H1 (cell line): ENCODE measurements around the gene NHSL2. TPM values are rescaled to one million over a fixed set of nuclear protein-coding genes. Genes with fewer than 3 reads are reported as not detected.

Source experiments
- CTCF ChIA-PET: fragments of 300-600 bp; sonication (Branson Sonifier 250); formaldehyde crosslinking; loops from one replicate; lab custom pipeline; 2021; ENCODE audit not compliant: partially characterized antibody; lab: Charles Lee
- POLR2A ChIA-PET: fragments of 300-600 bp; sonication (Branson Sonifier 250); formaldehyde crosslinking; loops from one replicate; lab custom pipeline; 2021; ENCODE audit warnings: inconsistent platforms; ENCODE audit not compliant: partially characterized antibody; lab: Charles Lee
- DNase-seq, 2 experiments: peaks; one replicate each; pipeline versions ENCODE4 v3.0.0 to v3.0.0-alpha.2; 2010 to 2022; ENCODE audit warnings: low spot score in 2 of 2, low read depth in 1 of 2, mixed read lengths in 1 of 2
- FAIRE-seq: peaks from 2 replicates; lab custom pipeline; 2011; peaks lifted over from hg19 to GRCh38; lab: Jason Lieb, UNC
- H2AFZ ChIP-seq: 2 replicates; pipeline ENCODE4 v1.8.1; 2012; ENCODE audit warnings: low read length, inconsistent platforms
- H2AK5ac ChIP-seq: 2 replicates; pipeline ENCODE4 v1.6.1; 2013; ENCODE audit warnings: low read depth, low read length
- H2BK120ac ChIP-seq: replicated peaks from 2 replicates; pipeline ENCODE3; 2013; ENCODE audit warnings: low read depth, low read length, inconsistent platforms
- H2BK12ac ChIP-seq: 2 replicates; pipeline ENCODE4 v1.6.1; 2013; ENCODE audit warnings: low read depth, low read length
- H2BK15ac ChIP-seq: 2 replicates; pipeline ENCODE4 v1.6.1; 2013; ENCODE audit warnings: low read length
- H2BK20ac ChIP-seq: 2 replicates; pipeline ENCODE4 v1.6.1; 2013; ENCODE audit warnings: low read length
- H2BK5ac ChIP-seq: 2 replicates; pipeline ENCODE4 v1.6.1; 2013; ENCODE audit warnings: low read depth, low read length
- H3K14ac ChIP-seq: 2 replicates; pipeline ENCODE4 v1.6.1; 2013; ENCODE audit warnings: inconsistent platforms; ENCODE audit not compliant: insufficient read length
- H3K18ac ChIP-seq: 2 replicates; pipeline ENCODE4 v1.6.1; 2013; ENCODE audit warnings: low read length; ENCODE audit errors: extremely low read depth
- H3K23ac ChIP-seq: 2 replicates; pipeline ENCODE4 v1.6.1; 2013; ENCODE audit warnings: inconsistent platforms; ENCODE audit not compliant: insufficient read length
- H3K23me2 ChIP-seq: 2 replicates; pipeline ENCODE4 v1.6.1; 2013; ENCODE audit warnings: low read depth, low read length
- H3K27ac ChIP-seq: 2 replicates; pipeline ENCODE4 v1.6.1; 2011; ENCODE audit warnings: low read depth, low read length, inconsistent platforms
- H3K27me3 ChIP-seq, 4 experiments: replicated peaks in 1 of 4; 1 replicate in 1 of 4; 2 replicates in 3 of 4; pipeline versions ENCODE4 v1.6.1 to v1.8.1; 2011 to 2013; ENCODE audit warnings: low read length in 3 of 4, mild to moderate bottlenecking in 3 of 4, inconsistent platforms in 2 of 4, mixed read lengths in 2 of 4, moderate library complexity in 1 of 4; ENCODE audit not compliant: control insufficient read depth in 3 of 4, insufficient read depth in 3 of 4; ENCODE audit errors: extremely low read depth in 1 of 4
- H3K36me3 ChIP-seq, 4 experiments: 2 replicates each; pipeline versions ENCODE4 v1.6.1 to v1.8.1; 2011 to 2013; ENCODE audit warnings: mild to moderate bottlenecking in 4 of 4, low read length in 3 of 4, moderate library complexity in 2 of 4, control low read depth in 1 of 4, inconsistent platforms in 1 of 4; ENCODE audit not compliant: insufficient read depth in 4 of 4, control insufficient read depth in 2 of 4
- H3K4ac ChIP-seq: replicated peaks from 2 replicates; pipeline ENCODE3; 2013; ENCODE audit warnings: low read length, low read depth, mixed read lengths, inconsistent platforms; ENCODE audit not compliant: insufficient read length
- H3K4me1 ChIP-seq, 4 experiments: replicated peaks in 1 of 4; 1 replicate in 1 of 4; 2 replicates in 3 of 4; pipeline versions ENCODE4 v1.6.1 to v1.8.1; 2011 to 2013; ENCODE audit warnings: low read length in 3 of 4, inconsistent platforms in 2 of 4, mixed read lengths in 1 of 4; ENCODE audit not compliant: insufficient read depth in 4 of 4, control insufficient read depth in 3 of 4
- H3K4me2 ChIP-seq, 2 experiments: 2 replicates each; pipeline versions ENCODE4 v1.6.1 to v1.8.1; 2011 to 2013; ENCODE audit warnings: low read depth in 2 of 2, low read length in 2 of 2, control low read depth in 1 of 2, inconsistent platforms in 1 of 2, mild to moderate bottlenecking in 1 of 2; ENCODE audit not compliant: insufficient read depth in 1 of 2
- H3K4me3 ChIP-seq, 4 experiments: fragments of 200-600, 300-600 bp in 1 of 4; sonication (generic), shearing (Covaris generic), sonication (Bioruptor Twin) in 1 of 4; 2 replicates each; pipeline versions ENCODE4 v1.5.1 to v1.8.1; 2011 to 2016; ENCODE audit warnings: low read length in 4 of 4, low read depth in 3 of 4, control low read depth in 2 of 4, inconsistent platforms in 2 of 4, mild to moderate bottlenecking in 2 of 4, mixed read lengths in 1 of 4, moderate library complexity in 1 of 4; ENCODE audit not compliant: insufficient read depth in 2 of 4; ENCODE audit errors: extremely low read depth in 1 of 4
- H3K56ac ChIP-seq: replicated peaks from 2 replicates; pipeline ENCODE3; 2013; ENCODE audit warnings: low read depth, mild to moderate bottlenecking, mixed read lengths, low read length, inconsistent platforms; ENCODE audit not compliant: insufficient read length
- H3K79me1 ChIP-seq: 2 replicates; pipeline ENCODE4 v1.6.1; 2013; ENCODE audit warnings: low read depth, low read length, control low read depth
- H3K79me2 ChIP-seq, 2 experiments: 2 replicates each; pipeline versions ENCODE4 v1.6.1 to v1.8.1; 2012 to 2013; ENCODE audit warnings: low read length in 2 of 2, mild to moderate bottlenecking in 2 of 2, inconsistent platforms in 1 of 2; ENCODE audit not compliant: insufficient read depth in 2 of 2, control insufficient read depth in 1 of 2
- H3K9ac ChIP-seq, 4 experiments: replicated peaks in 1 of 4; 1 replicate in 1 of 4; 2 replicates in 3 of 4; pipeline versions ENCODE4 v1.6.1 to v1.8.1; 2011 to 2013; ENCODE audit warnings: low read depth in 3 of 4, low read length in 3 of 4, control low read depth in 2 of 4, mild to moderate bottlenecking in 2 of 4, moderate library complexity in 2 of 4, inconsistent platforms in 1 of 4; ENCODE audit errors: extremely low read depth in 1 of 4
- H3K9me3 ChIP-seq, 2 experiments: 2 replicates each; pipeline versions ENCODE4 v1.6.1 to v1.8.1; 2012 to 2013; ENCODE audit warnings: mild to moderate bottlenecking in 2 of 2, moderate library complexity in 2 of 2, control low read depth in 1 of 2, inconsistent platforms in 1 of 2, low read depth in 1 of 2, low read length in 1 of 2, mixed read lengths in 1 of 2; ENCODE audit not compliant: insufficient read depth in 2 of 2
- H4K20me1 ChIP-seq, 2 experiments: replicated peaks in 1 of 2; 2 replicates each; pipeline versions ENCODE3 to v1.8.1; 2011 to 2013; ENCODE audit warnings: inconsistent platforms in 2 of 2, low read length in 2 of 2, mild to moderate bottlenecking in 1 of 2; ENCODE audit not compliant: insufficient read depth in 2 of 2, control insufficient read depth in 1 of 2
- H4K5ac ChIP-seq: 2 replicates; pipeline ENCODE4 v1.6.1; 2013; ENCODE audit warnings: low read length, low read depth, mixed read lengths, inconsistent platforms; ENCODE audit not compliant: insufficient read length
- H4K8ac ChIP-seq: 2 replicates; pipeline ENCODE4 v1.8.0; 2013; ENCODE audit warnings: mild to moderate bottlenecking, moderate library complexity, low read length, inconsistent platforms; ENCODE audit not compliant: insufficient read depth; ENCODE audit errors: extremely low read depth
- H4K91ac ChIP-seq: replicated peaks from 2 replicates; pipeline ENCODE3; 2013; ENCODE audit warnings: low read length, mixed read lengths, inconsistent platforms; ENCODE audit not compliant: insufficient read length
- ATF3 ChIP-seq: IDR thresholded peaks from 2 replicates; pipeline ENCODE4 v1.6.1; 2011; ENCODE audit warnings: low read depth, mild to moderate bottlenecking, low read length; ENCODE audit not compliant: insufficient read depth
- CEBPB ChIP-seq: IDR thresholded peaks from 2 replicates; pipeline ENCODE4 v1.6.1; 2012; ENCODE audit warnings: low read depth, low read length
- CHD1 ChIP-seq: IDR thresholded peaks from 2 replicates; pipeline ENCODE4 v1.6.1; 2012; ENCODE audit warnings: low read depth, low read length, improper control_type of control experiment
- EGR1 ChIP-seq: IDR thresholded peaks from 2 replicates; pipeline ENCODE4 v1.6.1; 2011; ENCODE audit warnings: low read depth, low read length, borderline replicate concordance
- GTF2F1 ChIP-seq: IDR thresholded peaks from 2 replicates; pipeline ENCODE4 v1.6.1; 2012; ENCODE audit warnings: low read depth, low read length, improper control_type of control experiment, borderline replicate concordance
- KDM5A ChIP-seq: fragments of 200-600 bp; IDR thresholded peaks from 2 replicates; pipeline ENCODE4 v1.7.1; 2012; ENCODE audit warnings: mild to moderate bottlenecking, low read length, inconsistent platforms, mixed read lengths
- NRF1 ChIP-seq: IDR thresholded peaks from 2 replicates; pipeline ENCODE4 v1.6.1; 2011; ENCODE audit warnings: mild to moderate bottlenecking, low read depth, low read length, improper control_type of control experiment
- RAD21 ChIP-seq, 2 experiments: IDR thresholded peaks in 1 of 2; conservative IDR thresholded peaks in 1 of 2; 2 replicates each; pipeline ENCODE4 v1.6.1; 2011; ENCODE audit warnings: low read depth in 2 of 2, low read length in 2 of 2, improper control_type of control experiment in 1 of 2, inconsistent platforms in 1 of 2, mild to moderate bottlenecking in 1 of 2, moderate library complexity in 1 of 2
- RNF2 ChIP-seq: fragments of 200-900, 300-1000 bp; sonication (generic); IDR thresholded peaks from 2 replicates; pipeline ENCODE4 v1.7.1; 2016; ENCODE audit warnings: borderline replicate concordance, low read depth, mild to moderate bottlenecking, antibody characterized with exemption, low read length; ENCODE audit not compliant: poor library complexity, severe bottlenecking; ENCODE audit errors: missing control alignments
- RXRA ChIP-seq: IDR thresholded peaks from 2 replicates; pipeline ENCODE4 v1.6.1; 2011; ENCODE audit warnings: low read depth, mild to moderate bottlenecking, low read length, moderate library complexity; ENCODE audit not compliant: insufficient read depth
- SAP30 ChIP-seq: fragments of 300-600 bp; sonication (generic); IDR thresholded peaks from 2 replicates; pipeline ENCODE4 v1.7.1; 2012; ENCODE audit warnings: low read length, moderate library complexity, mild to moderate bottlenecking, inconsistent platforms; ENCODE audit not compliant: insufficient read depth, insufficient replicate concordance
- YY1 ChIP-seq: IDR thresholded peaks from 2 replicates; pipeline ENCODE4 v1.6.1; 2011; ENCODE audit warnings: low read depth, mild to moderate bottlenecking, low read length
- WGBS, 2 experiments: shearing (Covaris generic) in 1 of 2; methylation state at CpG; one replicate each; pipeline versions ENCODE4 v1.1.6 to v1.1.7; 2013 to 2015; ENCODE audit warnings: low lambda C conversion rate in 2 of 2, mixed read lengths in 2 of 2, inconsistent platforms in 1 of 2, low coverage in 1 of 2, missing lambda C conversion rate in 1 of 2; ENCODE audit not compliant: insufficient replicate concordance in 2 of 2, insufficient coverage in 1 of 2, insufficient read length in 1 of 2; ENCODE audit errors: extremely low coverage in 1 of 2, missing lambda C conversion rate in 1 of 2; 5-methylcytosine and 5-hydroxymethylcytosine counted together
- polyA plus RNA-seq, 7 experiments: library from polyadenylated mRNA; depleted of rRNA in 3 of 7; stranded (reverse) in 5 of 7; unstranded in 2 of 7; fragments of >200 nt in 5 of 7; fragments of 200-250 nt in 2 of 7; gene quantifications; 1 replicate in 5 of 7; 2 replicates in 1 of 7; 4 replicates in 1 of 7; pipeline versions ENCODE4 v1.2.1 to v1.2.3, GENCODE V29; 2011 to 2013; ENCODE audit warnings: missing spikeins in 2 of 7, mixed read lengths in 2 of 7
- total RNA-seq: library from RNA; stranded (reverse); fragmentation: NEBNext Ultra II Directional; extraction: Animal tissue kit (Norgen Biotek cat#: 25700); gene quantifications from 2 replicates; pipeline ENCODE4 v1.2.1, GENCODE V29; 2021

NHSL2 gene
- total and polyA plus RNA-seq, 2 of the 8 experiments (the other 6 are each of a cell fraction or from before 2014, with no cell fraction given), result 3.7 to 7.2 TPM

GRCh38 chrX:72045141-72045540 lies 134.5 kb downstream of the NHSL2 start:
- Histone ChIP-seq H2BK12ac (peak overlapping the region; percentile 68; the same call in 1 of the 2 replicates), H3K18ac (peak overlapping the region; percentile 19), H4K20me1 (no peaks in the 10 kb centered on the region), H3K14ac (no peak overlapping the region), H3K79me1 (no peaks in the 10 kb centered on the region), H3K4me2 (peak overlapping the region in 1 of 2 experiments; percentile 51; a peak in 2 of 4 replicates), H3K4ac (no peak overlapping the region), H3K36me3 (no peaks in the 10 kb centered on the region), H3K23me2 (no peaks in the 10 kb centered on the region), H3K4me3 (no peak overlapping the region), H3K27me3 (no peaks in the 10 kb centered on the region), H3K79me2 (no peaks in the 10 kb centered on the region), H2BK20ac (0 out of 2 replicates have a peak overlapping the region, but pooled peaks have one; percentile 10), H3K56ac (no peak overlapping the region), H2AFZ (no peak overlapping the region), H3K9ac (0 out of 7 replicates have a peak overlapping the region, but pooled peaks of 1 of the 4 experiments have one; percentile 13), H3K23ac (no peak overlapping the region), H3K27ac (peak overlapping the region; percentile 83; the same call in 1 of the 2 replicates), H2AK5ac (no peak overlapping the region), H4K5ac (no peak overlapping the region), H3K9me3 (no peaks in the 10 kb centered on the region), H4K8ac (no peak overlapping the region), H3K4me1 (peaks cover 6 to 12% (median 8%) of the 10 kb centered on the region in 4 experiments; a peak in 6 of 7 replicates), H2BK120ac (peak overlapping the region; percentile 10), H4K91ac (peak overlapping the region; percentile 54), H2BK5ac (peak overlapping the region; percentile 90), H2BK15ac (no peak overlapping the region)
- WGBS, 2 experiments, result 77% methylated on average over 3 of the region's 4 CpGs; no CpG with 5 or more reads in 1 of the 2 experiments
- FAIRE-seq, result no peak
- POLR2A ChIA-PET, result interaction anchor here (0.5 to 1.8 kb wide), 8 partner anchors 9 to 260 kb away, joined by 3 to 7 read pairs (median 4); no protein-coding TSS in a partner anchor
- CTCF ChIA-PET, result interaction anchor here (1.1 to 2.6 kb wide), 3 partner anchors 10 to 23 kb away, joined by 3 to 11 read pairs (median 3); no protein-coding TSS in a partner anchor
- no peak for DNase-seq
- TF ChIP-seq RNF2 (no peak), EGR1 (no peak), GTF2F1 (no peak), CEBPB (no peak), NRF1 (no peak), RXRA (no peak), SAP30 (no peak), CHD1 (no peak), YY1 (no peak), ATF3 (no peak), KDM5A (no peak), RAD21 (IDR thresholded peaks at IDR 0.05 in 1 of 2, conservative IDR thresholded peaks at IDR 0.05 in 1 of 2; ENCODE audit: low read depth in 2 of 2, low read length in 2 of 2) (no peak)
